GM12878 (cell line): ENCODE data around the gene BAIAP2L1. TPM values are rescaled to one million over a fixed set of nuclear protein-coding genes. Genes with fewer than 3 reads are reported as not detected.

Experiments used
- BCL11A ChIP-seq: IDR thresholded peaks from 2 replicates; pipeline ENCODE4 v1.6.1; 2011; ENCODE audit warnings: low read depth, low read length
- BRCA1 ChIP-seq: IDR thresholded peaks from 2 replicates; pipeline ENCODE4 v1.6.1; 2011; ENCODE audit warnings: low read depth, low read length, improper control_type of control experiment
- CBX5 ChIP-seq: sonication (generic); IDR thresholded peaks from 2 replicates; pipeline ENCODE4 v1.6.1; 2016; ENCODE audit warnings: low read depth, moderate library complexity, mild to moderate bottlenecking, inconsistent platforms
- CHD2 ChIP-seq: IDR thresholded peaks from 2 replicates; pipeline ENCODE4 v1.6.1; 2011; ENCODE audit warnings: low read depth, low read length, improper control_type of control experiment, borderline replicate concordance
- EP300 ChIP-seq, 2 experiments: fragments of 150-350 bp in 1 of 2; IDR thresholded peaks; 2 replicates each; pipeline ENCODE4 v1.6.1; 2011 to 2012; ENCODE audit warnings: low read depth in 2 of 2, low read length in 2 of 2, borderline replicate concordance in 1 of 2, improper control_type of control experiment in 1 of 2, inconsistent platforms in 1 of 2; ENCODE audit not compliant: control insufficient read depth in 1 of 2
- ETV6 ChIP-seq, 2 experiments: fragments of 450-650 bp in 1 of 2; IDR thresholded peaks in 1 of 2; conservative IDR thresholded peaks in 1 of 2; 2 replicates each; pipeline ENCODE4 v1.6.1; 2014; ENCODE audit warnings: antibody characterized with exemption in 1 of 2, borderline replicate concordance in 1 of 2, low read depth in 1 of 2, mild to moderate bottlenecking in 1 of 2, moderate library complexity in 1 of 2
- FOXK2 ChIP-seq: fragments of 450-650 bp; IDR thresholded peaks from 2 replicates; pipeline ENCODE4 v1.6.1; 2017; ENCODE audit warnings: mild to moderate bottlenecking, moderate library complexity
- GATAD2B ChIP-seq: fragments of 450-650 bp; conservative IDR thresholded peaks from 2 replicates; pipeline ENCODE4 v1.6.1; 2017; ENCODE audit warnings: low read depth, mild to moderate bottlenecking, moderate library complexity
- HDAC2 ChIP-seq: fragments of 200-600 bp; sonication (generic); IDR thresholded peaks from 2 replicates; pipeline ENCODE4 v1.6.1; 2017
- HDAC6 ChIP-seq: fragments of 200-600 bp; sonication (generic); IDR thresholded peaks from one replicate; pipeline ENCODE4 v1.8.0; 2017; ENCODE audit warnings: antibody characterized with exemption; ENCODE audit not compliant: unreplicated experiment
- JUNB ChIP-seq: IDR thresholded peaks from 2 replicates; pipeline ENCODE4 v1.6.1; 2016; ENCODE audit warnings: antibody characterized with exemption, mild to moderate bottlenecking
- KLF5 ChIP-seq: fragments of 450-650 bp; IDR thresholded peaks from 2 replicates; pipeline ENCODE4 v1.6.1; 2014; ENCODE audit warnings: mild to moderate bottlenecking; ENCODE audit not compliant: partially characterized antibody
- MAX ChIP-seq: IDR thresholded peaks from 2 replicates; pipeline ENCODE4 v1.6.1; 2012; ENCODE audit warnings: low read depth, low read length, improper control_type of control experiment
- MLLT1 ChIP-seq: fragments of 450-650 bp; IDR thresholded peaks from 2 replicates; pipeline ENCODE4 v1.6.1; 2016; ENCODE audit warnings: mild to moderate bottlenecking
- MYC ChIP-seq: IDR thresholded peaks from 2 replicates; pipeline ENCODE4 v1.6.1; 2011; ENCODE audit warnings: mild to moderate bottlenecking, low read length, moderate library complexity, inconsistent platforms; ENCODE audit not compliant: insufficient read depth, insufficient replicate concordance, insufficient read length, severe bottlenecking
- NFXL1 ChIP-seq: fragments of 450-650 bp; IDR thresholded peaks from 2 replicates; pipeline ENCODE4 v1.6.1; 2017; ENCODE audit warnings: antibody characterized with exemption, mild to moderate bottlenecking, borderline replicate concordance
- NFYA ChIP-seq: IDR thresholded peaks from 2 replicates; pipeline ENCODE4 v1.6.1; 2011; ENCODE audit warnings: low read depth, mild to moderate bottlenecking, low read length, improper control_type of control experiment, borderline replicate concordance
- REST ChIP-seq: IDR thresholded peaks from 2 replicates; pipeline ENCODE4 v1.6.1; 2012; ENCODE audit warnings: mild to moderate bottlenecking, low read depth, low read length
- SIX5 ChIP-seq: IDR thresholded peaks from 2 replicates; pipeline ENCODE4 v1.6.1; 2011; ENCODE audit warnings: mild to moderate bottlenecking, low read depth, low read length, moderate library complexity; ENCODE audit not compliant: severe bottlenecking
- SMARCA5 ChIP-seq: fragments of 450-650 bp; IDR thresholded peaks from 2 replicates; pipeline ENCODE4 v1.6.1; 2017; ENCODE audit warnings: mild to moderate bottlenecking
- TCF7 ChIP-seq: IDR thresholded peaks from 2 replicates; pipeline ENCODE4 v1.6.1; 2014; ENCODE audit warnings: antibody characterized with exemption, borderline replicate concordance
- YBX1 ChIP-seq: fragments of 450-650 bp; IDR thresholded peaks from 2 replicates; pipeline ENCODE4 v1.6.1; 2016; ENCODE audit warnings: antibody characterized with exemption
- ZNF274 ChIP-seq: IDR thresholded peaks from one replicate; pipeline ENCODE4 v1.8.0; 2011; ENCODE audit not compliant: insufficient read length, insufficient read depth
- polyA plus RNA-seq, 11 experiments: library from polyadenylated mRNA; depleted of rRNA in 4 of 11; unstranded in 6 of 11; stranded (reverse) in 5 of 11; fragments of >200 nt; fragmentation: Nextera tagmentation in 4 of 11; fragmentation: Illumina TruSeq in 1 of 11; extraction: Ambion mirVana in 4 of 11; extraction: Trizol in 1 of 11; gene quantifications; 1 replicate in 1 of 11; 2 replicates in 10 of 11; pipeline versions ENCODE4 v1.2.1 to v1.2.3, GENCODE V29; 2011 to 2016; ENCODE audit warnings: inconsistent platforms in 2 of 11, missing spikeins in 2 of 11, low read depth in 1 of 11
- total RNA-seq, 4 experiments: library from RNA; depleted of rRNA in 3 of 4; stranded (reverse); fragments of >200 nt in 3 of 4; fragmentation: Illumina TruSeq in 1 of 4; extraction: Trizol in 1 of 4; gene quantifications; 2 replicates each; pipeline versions ENCODE4 v1.2.1 to v1.2.3, GENCODE V29; 2013 to 2021

Gene BAIAP2L1
- total and polyA plus RNA-seq, 10 of the 15 experiments (the other 5 are each of a cell fraction or from before 2014, with no cell fraction given): 8.9 to 60.2 (median 35.7) TPM

GRCh38 chr7:98314469-98314868, 86.4 kb downstream of the BAIAP2L1 start (continued):
- TF ChIP-seq REST (no peak), CBX5 (no peak), BCL11A (no peak), HDAC6 (no peak), CHD2 (no peak), FOXK2 (no peak), MLLT1 (no peak), NFYA (no peak), ETV6 (conservative IDR thresholded peaks at IDR 0.05 in 1 of 2, IDR thresholded peaks at IDR 0.05 in 1 of 2; ENCODE audit: borderline replicate concordance in 1 of 2, low read depth in 1 of 2) (no peak), MAX (no peak), HDAC2 (no peak), ZNF274 (no peak), KLF5 (no peak), JUNB (0 out of 2 replicates have a peak, but pooled peaks have one; percentile 45), GATAD2B (no peak), NFXL1 (no peak), TCF7 (no peak), YBX1 (no peak), SMARCA5 (no peak), SIX5 (no peak), MYC (no peak), BRCA1 (no peak), EP300 (IDR thresholded peaks at IDR 0.05; ENCODE audit: borderline replicate concordance in 1 of 2, control insufficient read depth in 1 of 2, low read depth in 2 of 2, low read length in 2 of 2) (no peak)
